ENCODE data around the gene MAPK1.
"Not testable (repeated sequence)": the region's sequence is repeated elsewhere in the genome, so short reads cannot be mapped to it uniquely, and the experiment has no call there.

Gene MAPK1

GRCh38 chr22:21818487-21819182 lies 48.8 kb downstream of the MAPK1 start:
- no peak for DNase-seq

GRCh38 chr22:21817497-21817853 lies 50.0 kb downstream of the MAPK1 start:
- DNase-seq: not testable (repeated sequence)

GRCh38 chr22:21816787-21817496 lies 50.5 kb downstream of the MAPK1 start:
- DNase-seq: no peak

GRCh38 chr22:21816472-21816786 lies 51.0 kb downstream of the MAPK1 start:
- DNase-seq: no peak

GRCh38 chr22:21815958-21816357 lies 51.5 kb downstream of the MAPK1 start:
- DNase-seq: no peak

GRCh38 chr22:21815357-21815756 lies 52.1 kb downstream of the MAPK1 start:
- no peak for DNase-seq

DNA sequence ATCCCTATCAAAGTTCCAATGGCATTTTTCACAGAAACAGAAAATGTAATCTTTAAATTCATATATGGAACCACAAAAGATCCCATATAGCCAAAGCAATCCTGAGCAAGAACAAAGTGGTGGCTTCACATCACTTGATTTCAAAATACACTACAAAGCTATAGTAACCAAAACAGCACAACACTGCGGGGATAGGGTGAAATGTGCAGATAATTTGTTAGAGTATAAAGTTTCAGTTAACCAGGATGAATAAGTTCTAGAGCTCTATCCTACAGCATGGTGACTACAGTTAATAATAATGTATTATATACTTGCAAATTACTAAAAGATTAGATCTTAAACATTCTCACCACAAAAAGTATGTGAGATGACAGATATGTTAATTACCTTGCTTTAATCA lies 55.5 kb downstream of the MAPK1 start:
- no peak for DNase-seq

DNA sequence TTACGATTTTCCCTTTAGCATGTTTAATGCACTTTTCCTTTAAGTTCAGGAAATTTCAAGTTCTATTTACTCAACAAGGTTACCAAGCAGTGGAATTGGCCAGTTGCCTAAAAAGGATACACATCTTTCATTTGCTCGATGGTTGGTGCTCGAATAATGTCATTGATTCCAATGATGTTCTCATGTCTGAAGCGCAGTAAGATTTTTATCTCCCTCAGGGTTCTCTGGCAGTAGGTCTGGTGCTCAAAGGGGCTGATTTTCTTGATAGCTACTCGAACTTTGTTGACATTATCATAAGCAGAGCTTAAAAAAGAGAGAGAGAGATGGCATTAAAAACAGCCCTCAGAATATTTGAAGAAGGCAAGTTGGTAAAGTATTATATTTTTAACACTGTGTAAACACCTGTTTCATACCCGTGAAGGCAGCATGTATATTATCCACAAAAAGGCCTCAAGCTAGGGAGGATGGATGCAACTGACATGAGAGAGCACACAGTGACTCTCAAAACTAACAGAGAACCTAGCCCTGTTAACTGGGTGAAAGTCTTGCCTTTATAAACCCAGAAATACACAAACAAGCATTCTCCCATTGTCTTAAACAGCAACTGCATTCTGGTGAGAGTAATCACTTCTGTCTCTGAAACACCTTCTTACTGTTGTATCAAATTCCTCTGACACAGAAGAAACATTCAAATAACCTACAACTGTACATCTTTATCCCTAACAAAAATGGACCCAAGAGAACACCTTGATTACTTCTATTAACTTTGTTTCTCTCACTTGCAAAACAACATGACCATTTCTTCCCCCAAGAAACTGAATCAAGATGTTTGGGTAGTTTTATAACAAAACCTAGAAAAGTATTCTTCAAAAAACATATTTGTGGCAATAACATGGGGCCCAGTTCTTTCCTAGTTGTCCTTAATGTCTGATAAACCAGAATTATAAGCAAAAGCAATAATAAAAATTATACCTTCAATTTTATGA lies 59.6 kb downstream of the MAPK1 start:
- DNase-seq: no peak

GRCh38 chr22:21805325-21805724 lies 62.1 kb downstream of the MAPK1 start:
- not testable (repeated sequence) for DNase-seq

DNA sequence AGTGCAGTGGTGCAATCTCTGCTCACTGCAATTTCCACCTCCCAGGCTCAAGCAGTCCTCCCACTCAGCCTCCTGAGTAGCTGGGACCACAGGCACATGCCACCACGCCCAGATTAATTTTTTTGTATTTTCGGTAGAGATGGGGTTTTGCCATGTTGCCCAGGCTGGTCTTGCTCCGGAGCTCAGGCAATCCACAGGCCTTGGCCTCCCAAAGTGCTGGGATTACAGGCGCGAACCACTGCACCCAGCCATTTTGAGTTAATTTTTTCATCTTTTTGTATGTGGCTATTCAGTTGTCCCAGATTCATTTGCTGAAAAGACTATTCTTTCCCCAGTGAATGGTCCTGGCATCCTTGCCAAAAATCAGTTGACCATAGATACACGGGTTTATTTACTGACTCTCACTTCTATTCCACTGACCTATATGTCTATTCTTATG lies 63.6 kb downstream of the MAPK1 start:
- no peak for DNase-seq

DNA sequence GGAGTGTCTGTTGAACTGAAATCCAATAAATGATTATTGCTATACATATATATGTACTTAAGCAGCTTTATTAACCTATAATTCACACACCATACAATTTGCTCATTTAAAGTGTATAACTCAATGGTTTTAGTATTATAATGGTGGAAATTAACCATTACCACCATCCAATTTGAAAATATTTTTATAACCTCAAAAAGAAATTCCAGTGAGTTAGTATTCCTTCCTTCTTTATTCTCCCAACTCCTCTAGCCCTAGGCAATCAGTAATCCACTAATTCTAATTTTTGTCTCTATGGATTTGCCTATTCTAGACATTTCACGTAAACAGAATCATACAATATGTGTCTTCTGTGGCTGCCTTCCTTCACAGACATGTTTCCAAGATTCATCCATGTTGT lies 64.8 kb downstream of the MAPK1 start:
- no peak for DNase-seq

DNA sequence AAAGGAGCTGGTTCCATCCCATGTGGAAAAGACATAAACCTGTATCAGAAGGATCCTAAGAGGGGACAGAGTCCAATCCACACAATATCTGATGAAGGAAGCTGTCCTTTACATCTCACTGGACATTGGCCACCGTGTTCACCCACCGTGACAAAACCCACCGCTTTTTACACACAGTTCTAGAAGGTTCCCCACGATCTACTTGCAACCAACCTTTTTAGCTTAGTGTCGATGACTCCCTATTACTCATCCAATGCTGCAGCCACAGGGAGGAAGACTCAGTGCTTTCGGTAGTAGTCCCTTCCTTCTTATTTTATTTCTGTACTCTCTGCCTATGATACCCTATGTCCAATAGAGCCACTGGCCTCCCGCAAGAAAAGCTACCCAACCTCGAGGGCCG lies 65.4 kb downstream of the MAPK1 start:
- no peak for DNase-seq

DNA sequence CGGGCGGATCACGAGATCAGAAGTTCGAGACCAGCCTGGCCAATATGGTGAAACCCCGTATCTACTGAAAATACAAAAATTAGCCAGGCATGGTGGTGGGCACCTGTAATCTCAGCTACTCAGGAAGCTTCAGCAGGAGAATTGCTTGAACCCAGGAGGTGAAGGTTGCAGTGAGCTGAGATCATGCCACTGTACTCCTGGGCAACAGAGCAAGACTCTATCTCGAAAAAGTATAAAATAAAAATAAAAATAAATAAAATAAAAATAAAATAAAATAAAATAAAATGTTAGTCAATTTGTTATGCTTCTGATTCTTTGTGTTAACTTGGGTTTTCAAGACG lies 66.2 kb downstream of the MAPK1 start:
- DNase-seq: not testable (repeated sequence)

- DNase-seq: no peak
Observed at GRCh38 chr22:21800552-21801303, 66.7 kb downstream of the MAPK1 start.

GRCh38 chr22:21797444-21798221 lies 69.8 kb downstream of the MAPK1 start:
- no peak for DNase-seq

- DNase-seq: no peak
Observed at GRCh38 chr22:21796863-21797262, 70.6 kb downstream of the MAPK1 start.

- DNase-seq: no peak
Observed at GRCh38 chr22:21796231-21796630, 71.2 kb downstream of the MAPK1 start.

- DNase-seq: not testable (repeated sequence)
Observed at GRCh38 chr22:21793716-21794115, 73.7 kb downstream of the MAPK1 start.

- no peak for DNase-seq
Observed at GRCh38 chr22:21791635-21792625, 75.5 kb downstream of the MAPK1 start.

DNA sequence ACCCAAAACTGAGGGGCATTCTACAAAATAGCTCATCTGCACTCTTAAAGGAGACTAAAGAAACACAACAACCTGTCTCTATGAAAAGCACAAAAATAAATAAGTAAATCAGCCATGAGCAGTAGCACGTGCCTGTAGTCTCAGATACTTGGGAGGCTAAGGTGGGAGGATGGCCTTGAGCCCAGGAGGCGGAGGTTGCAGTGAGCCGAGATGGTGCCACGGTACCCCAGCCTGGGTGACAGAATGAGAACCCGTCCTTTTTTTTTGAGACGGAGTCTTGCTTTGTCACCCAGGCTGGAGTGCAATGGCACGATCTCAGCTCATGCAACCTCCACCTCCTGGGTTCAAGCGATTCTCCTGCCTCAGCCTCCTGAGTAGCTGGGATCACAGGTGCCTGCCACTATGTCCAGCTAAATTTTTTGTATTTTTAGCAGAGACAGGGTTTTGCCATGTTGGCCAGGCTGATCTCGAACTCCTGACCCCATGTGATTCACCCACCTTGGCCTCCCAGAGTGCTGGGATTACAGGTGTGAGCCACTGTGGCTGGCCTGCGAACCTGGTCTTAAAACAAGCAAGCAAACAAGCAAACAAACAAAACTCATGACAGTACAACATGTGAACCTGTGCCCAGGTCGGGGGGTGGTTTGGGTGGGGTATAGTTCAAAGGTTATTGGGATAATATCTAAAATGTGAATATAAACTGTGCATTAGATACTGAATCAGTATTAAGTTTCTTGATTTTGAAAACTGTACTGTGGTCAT lies 76.4 kb downstream of the MAPK1 start:
- DNase-seq: not testable (repeated sequence)

All from NCI-H2227 treated with DMSO at 0.1 percent for 48 hours (cell line).